NCI-H524 (cell line): ENCODE measurements around the gene URAD.
A peak's percentile ranks its signal among the peaks of the same experiment; 100 is the strongest.

Source experiments
- DNase-seq, 2 experiments: peaks; one replicate each; lab custom pipeline; 2025; lab: John Stamatoyannopoulos, UW

URAD gene

DNA sequence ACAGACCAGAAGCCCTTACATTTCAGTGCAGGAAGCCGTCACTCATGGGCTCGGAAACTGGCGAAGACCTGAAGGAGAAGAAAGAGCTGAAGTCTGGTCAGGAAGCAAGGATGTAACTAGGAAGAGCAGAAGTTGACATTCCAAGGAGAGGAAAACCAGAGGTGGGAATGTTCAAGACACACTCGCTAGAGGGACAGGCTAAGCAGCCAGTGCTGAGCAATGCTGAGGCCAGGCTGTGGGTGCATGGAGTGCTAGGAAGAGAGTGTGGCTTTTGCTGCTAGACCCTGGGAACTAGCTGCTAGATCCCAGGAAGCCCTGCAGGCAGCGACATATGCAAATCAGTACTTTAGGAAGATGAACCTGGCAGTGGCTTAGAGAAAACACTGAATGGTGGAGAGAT lies 12.1 kb upstream of the URAD start:
- no peak for DNase-seq

DNA sequence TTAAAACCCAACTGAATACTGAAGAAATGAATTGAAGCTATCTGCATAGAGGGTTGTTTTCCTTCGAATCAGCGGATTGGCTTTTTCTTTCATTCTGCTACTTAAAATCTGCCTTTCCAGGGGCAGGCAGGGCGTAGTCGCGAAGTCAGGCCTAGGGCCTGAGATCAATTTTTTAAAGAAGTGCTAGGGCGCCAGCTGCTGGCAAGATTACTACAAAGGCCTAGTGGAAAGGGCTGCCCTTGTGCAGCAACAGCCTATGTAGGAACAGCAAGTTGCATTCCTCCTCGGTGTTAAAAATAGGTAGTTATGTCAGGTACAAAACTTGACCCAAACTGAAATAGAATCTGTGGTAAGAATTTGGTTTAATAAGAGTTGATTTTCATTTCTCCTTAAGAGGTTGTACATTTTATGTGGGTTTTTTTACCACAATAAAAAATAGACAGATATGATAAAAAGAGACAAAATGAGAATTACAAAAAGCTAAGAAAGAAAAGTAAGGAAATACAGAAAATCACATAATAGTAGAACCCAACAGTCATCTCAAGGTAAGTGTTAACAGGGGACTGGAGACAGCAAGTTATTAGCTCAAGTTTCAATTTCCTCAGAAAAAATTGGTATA lies 9.5 kb upstream of the URAD start:
- peak; percentile 12 to 82 for DNase-seq

DNA sequence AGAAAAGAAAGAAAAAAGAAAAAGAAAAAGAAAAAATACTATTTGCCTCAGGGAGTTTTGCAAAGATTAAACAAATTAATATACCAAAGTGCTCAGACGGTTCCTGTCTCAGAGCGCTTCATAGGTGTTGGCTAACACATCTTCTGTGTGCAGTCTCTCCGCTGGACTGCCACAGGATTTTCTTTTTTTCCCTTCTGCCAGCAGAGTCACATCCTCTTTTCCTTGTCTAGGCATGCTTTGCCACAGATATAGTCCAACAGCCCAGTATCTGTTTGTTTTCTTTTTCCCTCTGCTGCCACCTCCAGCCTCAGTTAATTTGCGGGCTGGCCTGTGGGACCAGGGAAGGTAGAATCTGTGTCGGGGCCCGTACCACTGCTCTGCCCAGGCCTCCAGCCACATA lies 3.4 kb upstream of the URAD start:
- DNase-seq: no peak

DNA sequence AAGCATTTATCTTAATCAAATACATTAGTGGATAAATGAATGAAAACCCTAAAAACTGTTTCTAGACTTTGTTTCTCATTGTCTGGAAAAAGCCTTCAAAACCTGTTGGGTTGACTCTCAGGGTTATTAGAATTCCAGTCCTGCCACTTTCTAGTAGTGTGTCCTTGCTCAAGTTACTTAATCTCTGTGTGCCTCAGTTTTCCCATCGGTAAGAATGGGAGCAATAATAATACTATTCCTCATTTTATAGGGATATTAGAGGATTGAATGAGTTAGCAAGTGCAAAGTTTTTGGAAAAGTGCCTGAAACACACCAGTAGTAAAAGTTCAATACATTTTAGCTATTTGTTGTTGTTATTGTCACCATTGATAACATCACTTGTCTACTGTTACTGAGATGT lies 2.9 kb downstream of the URAD start:
- no peak for DNase-seq

DNA sequence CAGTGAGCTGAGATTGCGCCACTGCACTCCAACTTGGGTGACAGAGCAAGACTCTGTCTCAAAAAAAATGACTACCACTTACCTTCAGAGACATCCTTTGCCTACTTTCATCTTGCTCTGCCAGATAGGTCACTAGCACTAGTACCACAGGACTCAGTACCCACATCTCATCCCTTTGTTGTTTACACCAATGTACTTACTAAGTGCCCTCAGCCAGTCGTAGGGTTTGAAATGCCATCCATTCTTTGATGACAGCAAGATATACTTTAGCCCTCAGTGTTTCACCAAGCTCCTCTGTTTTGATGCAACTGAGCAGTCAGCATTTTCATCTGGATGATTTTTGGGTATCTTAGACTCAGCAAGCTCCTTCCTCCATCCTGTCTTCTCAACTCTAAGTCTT lies 6.1 kb downstream of the URAD start:
- no peak for DNase-seq

DNA sequence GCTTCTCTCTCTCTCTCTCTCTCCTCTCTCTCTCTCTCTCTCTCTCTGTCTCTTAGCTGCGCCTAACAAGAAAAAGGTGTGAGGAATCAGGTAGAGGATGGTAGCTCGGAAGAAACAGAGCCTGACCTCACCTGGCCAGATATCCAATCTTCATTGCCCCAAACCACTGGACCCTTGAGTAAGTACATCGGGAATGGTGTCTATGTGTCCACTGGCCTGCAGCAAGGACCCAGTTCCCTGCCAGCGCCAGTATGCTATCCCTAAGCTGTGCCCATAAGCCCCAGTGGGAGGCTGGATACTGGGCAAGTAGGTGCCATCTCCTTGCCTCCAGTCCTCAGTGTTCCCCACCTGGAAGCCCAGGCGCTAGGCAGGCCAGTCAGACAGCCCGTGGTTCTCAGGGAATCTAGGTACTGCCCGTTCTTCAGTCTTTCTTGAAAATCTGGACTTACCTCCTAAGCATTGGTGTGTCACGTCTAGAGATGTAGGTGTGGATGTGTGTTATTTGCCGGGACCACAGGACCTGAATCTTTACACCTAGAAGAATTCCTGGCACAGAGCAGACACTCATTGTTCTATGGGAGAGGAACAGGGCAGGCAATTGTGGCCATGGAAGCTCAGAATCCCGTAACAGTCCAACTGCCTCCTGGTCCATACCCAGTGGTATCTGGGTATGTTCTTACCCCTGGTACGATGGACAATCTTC lies 7.3 kb downstream of the URAD start:
- no peak for DNase-seq

DNA sequence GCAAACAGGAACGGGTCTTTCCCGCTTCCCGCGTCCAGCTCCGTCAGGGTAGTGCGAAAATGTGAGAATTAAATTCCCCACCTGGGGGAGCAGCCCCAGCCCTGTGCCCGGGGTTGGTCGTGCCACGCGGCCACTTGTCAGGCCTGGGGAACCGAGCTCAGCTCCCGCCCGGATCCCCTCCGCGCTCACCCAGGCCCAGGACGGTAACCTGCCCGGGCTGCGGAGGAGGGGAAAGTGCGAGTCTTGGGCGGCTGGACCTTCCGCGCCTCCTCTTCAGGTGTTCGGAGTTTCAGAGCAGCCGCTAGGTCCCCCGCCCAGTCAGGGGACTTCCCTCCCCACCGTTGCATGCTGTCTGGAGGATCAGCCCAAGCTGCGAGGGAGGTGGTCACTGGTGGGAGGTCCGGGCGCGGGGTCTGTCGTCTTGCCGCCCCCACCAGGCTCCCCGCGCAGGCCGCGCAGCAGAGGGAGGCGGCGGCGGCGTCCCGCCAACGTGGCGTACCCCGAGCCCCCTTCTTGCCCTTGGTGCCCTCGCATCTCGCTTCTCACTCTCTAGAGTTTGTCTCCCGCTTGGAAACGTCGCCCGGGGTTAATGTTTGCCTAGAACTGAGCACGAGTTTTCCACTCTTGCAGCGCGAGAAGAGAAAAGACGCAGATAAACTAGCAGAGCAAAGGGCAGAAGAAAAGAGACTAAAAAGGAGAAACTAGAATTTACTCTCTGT lies 8.1 kb downstream of the URAD start:
- DNase-seq: no peak

DNA sequence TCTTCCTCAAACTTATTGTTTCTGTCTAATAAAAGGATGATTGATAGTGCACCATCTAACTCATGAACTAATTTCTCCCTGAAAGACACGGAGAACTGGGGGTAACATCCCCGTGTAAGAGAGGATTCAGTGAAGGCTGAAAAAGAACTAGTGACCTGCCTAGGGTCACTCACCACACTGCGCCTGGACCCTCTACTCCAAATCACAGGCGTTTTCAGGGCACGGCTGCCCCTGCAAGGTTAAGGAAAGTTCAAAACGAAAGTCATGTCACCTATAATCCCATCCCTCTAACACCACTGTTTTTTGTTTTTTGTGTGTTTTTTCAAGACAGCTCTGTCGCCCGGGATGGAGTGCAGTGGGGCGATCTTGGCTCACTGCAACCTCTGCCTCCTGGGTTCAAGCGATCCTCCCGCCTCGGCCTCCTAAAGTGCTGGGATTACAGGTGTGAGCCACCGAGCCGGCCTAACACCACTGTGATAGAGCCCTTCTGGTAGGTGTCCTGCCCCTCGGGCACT lies 8.7 kb downstream of the URAD start:
- no peak for DNase-seq

DNA sequence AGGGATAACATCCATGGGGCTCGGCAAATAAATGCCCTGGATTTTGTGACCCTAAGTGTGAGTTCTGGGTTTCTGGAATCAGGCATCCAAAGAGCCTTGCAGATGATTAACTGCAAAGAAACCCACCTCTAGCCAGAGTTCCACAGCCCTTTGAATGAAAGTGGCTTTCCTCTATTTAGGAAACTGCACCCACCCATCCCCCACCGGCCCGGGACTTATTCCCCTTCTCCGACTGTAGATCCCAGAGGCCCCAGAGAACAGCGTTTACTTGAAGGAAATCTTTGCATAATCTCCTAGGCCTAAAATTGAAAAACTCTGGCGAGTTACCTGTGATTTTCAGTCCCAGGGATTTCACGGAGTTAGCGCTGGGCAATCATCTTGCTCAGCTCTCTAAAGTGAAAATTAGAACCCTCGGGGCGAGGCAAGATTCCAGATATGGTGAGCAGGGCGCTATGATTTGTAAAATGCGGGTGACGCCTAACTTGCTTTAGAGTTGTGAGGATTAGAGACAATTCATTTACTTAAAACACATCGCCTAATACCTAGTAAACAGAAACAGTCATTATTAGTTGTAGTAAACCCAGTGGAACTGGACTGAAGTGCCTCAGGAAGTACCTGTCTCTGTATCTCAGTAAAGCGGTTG lies 9.4 kb downstream of the URAD start:
- DNase-seq: no peak

DNA sequence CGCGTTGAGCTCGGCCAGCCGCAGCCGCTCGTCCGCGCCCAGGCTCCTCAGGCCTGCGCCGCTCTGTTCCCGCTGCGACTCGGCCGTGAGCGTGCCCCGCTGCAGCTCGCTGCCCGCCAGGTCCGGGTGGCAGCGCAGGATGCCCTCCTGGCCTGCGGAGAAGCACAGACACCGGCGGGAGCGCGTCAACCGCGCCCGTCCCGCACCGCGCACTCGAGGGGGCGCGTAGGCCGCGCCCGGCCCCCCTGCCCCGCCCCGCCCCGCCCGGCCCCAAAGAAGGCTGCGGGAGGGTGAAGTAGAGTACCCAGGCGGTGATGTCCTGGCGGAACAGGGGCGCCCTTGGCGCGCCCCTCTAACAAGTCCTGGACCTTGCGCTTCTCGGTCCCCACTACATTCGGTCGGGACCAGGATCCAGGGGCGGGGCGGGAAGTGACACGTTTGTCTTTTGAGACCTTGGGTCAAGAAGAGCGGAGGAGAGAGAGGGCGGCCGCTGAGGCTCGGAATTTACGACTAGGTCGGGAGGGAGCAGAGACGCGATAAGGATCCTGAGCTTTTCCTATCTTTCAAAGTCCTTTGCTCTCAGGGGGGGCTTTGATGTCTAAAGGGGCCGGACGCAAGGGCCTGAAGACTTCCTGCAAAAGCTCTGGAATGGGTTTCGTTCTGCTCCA lies 10.1 kb downstream of the URAD start:
- no peak for DNase-seq

DNA sequence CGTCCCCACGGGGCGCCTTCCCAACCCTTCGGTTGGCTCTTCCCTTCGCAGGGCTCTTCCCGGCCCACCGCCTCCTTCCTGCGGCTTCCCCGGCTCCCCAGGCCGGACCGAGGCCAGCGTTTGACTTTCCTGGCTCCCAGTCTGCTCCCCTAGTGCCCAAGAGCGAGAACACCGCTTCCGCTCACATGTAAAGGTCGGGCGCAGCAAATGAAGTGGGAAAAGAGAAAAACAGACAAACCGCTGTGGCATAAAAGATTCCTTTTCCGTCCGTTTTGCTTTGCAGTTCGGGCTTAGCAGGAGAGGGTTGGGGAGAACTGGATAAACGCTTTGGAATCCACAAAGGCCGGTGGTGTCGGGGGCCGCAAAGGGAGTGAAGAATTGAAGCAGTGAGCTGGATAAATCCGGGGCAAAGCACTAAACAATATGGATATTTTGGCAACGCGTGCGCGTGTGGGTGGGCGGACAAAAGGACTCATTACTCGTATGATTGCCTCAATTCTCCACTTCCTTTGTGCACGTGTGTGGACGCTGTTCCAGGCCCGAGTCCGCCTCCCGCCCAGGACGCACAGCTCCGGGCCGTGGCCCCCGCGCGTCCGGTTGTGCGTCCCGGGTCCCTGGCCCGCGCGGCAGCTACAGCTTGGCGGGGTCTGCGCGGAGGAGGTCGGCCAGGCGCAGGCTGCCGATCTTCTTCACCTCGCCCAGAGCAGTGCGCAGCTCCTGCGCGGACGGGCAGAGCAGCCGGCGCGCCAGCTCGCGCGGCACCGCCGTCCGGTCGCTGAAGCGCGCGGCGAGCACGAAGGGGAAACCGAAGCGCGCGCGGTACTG lies 10.8 kb downstream of the URAD start:
- DNase-seq: peak in 1 of 2 experiments; percentile 42

DNA sequence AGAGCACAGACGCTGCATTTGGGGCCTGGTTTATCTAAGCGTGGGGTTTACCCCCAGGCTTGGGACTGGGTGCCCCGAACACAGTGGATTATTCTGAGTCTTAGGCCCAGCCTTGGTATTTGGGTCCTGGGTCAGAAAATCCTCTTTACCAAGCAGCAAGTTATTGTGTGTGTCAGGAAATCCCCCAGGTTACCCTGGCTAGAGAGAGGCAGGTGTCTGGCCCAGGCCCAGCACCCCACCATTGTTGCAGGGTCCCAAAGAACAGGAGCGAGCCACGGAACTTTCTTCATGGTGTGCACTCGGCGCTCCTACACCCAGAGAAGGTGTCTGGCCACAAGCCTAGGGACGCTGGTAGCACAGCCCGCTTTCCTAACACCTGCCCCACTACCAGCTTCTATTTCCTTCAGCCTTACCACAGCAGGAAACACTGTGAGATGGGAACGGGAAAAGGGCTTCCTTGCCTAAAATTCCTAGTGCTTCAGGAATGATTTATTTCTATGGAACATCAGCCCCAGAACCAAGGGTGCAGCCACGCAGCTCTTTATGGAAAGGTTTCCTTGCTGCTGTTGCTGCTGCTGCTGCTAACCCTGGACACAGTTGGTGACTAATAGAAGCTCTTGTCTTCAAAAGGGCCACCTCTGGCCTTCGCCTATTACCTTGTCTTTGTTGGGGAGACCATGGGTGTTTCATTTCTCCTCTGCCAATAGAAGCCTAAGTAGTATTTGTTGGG lies 12.0 kb downstream of the URAD start:
- no peak for DNase-seq

DNA sequence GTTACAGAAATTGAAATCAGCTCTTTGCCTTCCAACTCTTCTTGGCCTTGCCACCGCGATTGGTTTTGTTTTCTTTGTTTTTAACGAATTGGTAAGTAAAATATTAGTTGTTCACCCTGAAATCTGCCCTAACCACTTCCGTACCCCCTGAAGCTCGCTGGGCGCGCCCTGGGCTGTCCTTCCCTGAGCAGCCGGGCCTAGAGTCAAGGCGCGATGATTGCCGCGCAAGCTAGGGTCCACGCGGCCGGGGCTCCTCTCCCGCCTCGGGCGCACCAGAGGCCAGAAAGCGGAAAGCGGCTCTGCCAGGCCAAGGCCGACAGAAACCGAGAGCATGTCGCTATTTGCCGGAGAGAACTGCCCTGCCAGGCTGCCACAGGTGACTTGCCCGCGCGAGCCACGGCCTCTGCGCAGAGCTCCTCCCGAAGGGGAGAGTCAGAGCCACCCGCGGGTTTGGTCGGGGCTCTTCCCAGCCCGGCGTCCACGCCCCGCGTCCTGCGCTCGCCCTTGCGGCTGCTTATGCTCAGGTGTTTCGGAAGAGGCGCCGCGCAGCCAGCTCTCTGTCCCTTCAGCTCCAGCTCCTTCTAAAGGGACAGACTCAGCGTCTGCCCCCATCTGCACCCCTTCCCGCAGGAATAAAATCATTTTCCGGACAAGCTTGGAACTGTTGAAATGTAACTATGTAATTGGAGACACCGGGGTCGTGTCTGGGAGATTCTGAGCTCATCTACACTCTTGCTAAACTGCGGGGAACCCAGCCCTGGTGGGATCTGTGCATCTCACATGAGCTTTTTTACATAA lies 12.7 kb downstream of the URAD start:
- no peak for DNase-seq

DNA sequence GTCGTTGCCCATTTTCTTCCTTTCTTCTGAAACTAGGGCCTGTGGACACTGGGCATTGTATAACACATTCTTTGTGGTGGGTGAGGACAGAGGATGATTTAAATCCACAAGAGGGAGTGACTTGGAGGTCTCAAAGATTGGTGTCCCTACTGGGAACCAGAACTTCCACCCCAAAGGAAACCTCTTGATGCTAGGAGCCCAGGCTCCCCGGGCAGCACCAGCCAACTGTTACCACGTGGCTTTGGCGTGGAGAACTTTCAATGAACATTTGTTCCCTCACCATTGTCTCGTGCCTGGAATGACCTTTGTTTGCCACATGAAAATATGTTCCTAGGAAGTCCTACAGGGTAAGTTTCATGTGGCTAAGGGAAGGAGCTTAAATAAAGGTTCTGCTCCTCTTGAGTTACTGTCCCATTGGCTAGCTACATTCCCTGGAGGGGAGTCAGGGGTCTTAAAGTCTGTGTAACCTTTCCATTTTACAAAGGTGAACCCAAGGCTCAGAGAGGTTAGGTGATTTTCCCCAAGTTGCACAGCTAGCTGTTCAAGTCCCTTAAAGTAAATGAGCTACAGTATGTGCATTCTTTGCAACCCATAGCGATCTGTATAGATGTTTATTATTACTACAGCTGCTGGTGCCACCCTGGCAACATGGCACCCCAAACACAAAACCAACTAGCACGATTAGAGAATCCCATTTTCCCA lies 14.4 kb downstream of the URAD start:
- DNase-seq: no peak

DNA sequence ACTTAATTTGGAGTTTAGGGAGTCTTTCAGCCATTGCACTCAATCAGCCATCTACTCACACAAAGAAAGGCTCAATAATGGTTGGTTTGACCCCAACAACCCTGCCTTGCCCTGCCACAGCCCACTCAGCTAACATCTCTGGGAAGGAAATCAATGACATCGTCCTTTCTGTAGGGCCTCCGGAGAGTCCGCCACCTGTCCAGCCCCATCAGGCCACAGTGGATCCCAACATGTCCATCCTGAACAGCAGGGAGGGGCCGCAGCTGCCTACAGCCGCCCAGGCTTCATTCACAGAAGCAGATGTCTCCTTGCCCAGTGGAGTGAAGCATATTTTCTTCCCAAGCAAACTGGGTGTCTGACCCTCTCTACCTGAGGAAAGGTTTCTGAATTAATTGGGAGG lies 15.2 kb downstream of the URAD start:
- no peak for DNase-seq

DNA sequence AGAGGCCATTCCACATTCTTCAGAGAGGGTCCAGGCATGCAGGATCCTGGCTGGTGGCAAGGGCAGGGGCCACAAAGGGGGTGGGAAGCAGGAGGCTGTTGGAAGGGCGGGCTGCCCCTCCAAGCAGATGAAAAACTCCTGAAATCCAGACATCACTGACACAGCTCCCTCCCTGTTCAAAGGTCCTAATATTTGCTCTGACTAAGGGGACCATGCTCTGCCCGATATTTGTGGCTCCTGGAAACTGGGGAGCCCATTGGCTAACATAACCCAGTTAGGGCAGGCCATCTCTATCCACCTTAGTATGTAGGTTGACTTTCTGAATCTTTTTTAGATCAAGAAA lies 16.0 kb downstream of the URAD start:
- no peak for DNase-seq

DNA sequence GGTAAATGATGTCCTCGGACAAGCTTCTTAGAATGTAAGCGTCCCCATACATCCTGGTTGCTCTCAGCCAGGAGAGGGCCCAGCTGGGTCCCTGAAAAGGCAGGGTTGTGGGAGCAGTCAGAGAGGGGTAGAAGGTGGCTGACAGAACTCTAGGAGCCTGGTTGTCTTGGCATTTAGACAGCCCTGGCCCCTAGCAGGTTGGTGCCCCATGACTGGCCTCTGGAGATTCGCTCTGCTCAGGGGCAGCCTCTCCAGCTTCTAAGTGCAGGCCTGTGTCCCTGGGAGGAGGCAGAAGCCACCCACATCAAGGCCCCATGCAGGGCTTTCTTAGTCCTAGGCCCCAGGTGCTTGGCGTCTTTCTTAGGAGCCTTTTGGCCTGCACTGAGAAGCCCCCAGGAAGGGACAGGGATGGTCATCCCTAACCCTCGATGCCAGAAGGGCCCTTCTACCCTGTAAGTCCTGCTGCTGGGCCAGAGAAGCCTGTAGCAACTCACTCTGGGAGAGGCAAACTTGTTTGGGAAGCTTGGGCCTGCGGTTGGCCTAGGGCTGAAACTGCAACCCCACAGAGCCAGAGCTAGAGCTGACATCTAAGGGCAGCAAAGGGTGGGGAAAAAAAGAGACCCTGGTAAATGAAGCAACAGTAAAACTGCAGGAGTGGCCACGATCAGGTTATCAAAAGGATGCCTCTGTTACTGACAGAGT lies 16.6 kb downstream of the URAD start:
- DNase-seq: no peak

DNA sequence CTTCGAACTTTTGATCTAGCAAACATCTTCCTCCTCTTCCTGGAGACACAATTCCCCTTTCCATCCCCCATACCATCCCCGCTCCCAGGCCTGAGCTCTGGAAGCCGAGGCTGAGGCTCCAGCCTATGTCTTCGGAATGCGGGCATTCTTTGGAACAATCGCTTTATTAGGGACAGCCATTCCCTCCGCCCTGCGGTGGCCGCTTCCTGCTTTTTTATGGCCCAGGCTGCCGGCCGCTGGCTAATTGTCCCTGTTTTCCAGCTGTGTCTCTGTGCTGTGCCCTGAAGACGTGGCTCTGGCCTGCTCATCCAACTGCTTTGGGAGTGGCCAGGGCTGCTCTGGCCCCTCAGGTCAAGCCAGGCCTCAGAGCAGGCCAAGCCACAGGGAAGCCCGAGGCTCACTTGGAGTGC lies 17.3 kb downstream of the URAD start:
- DNase-seq: no peak
